Measurements from ENCODE around the gene PPRC1. TPM values are rescaled to one million over a fixed set of nuclear protein-coding genes. Genes with fewer than 3 reads are reported as not detected.

The PPRC1 gene
- total and polyA plus RNA-seq, 2 donors (not counting 3 experiments of a cell fraction or from before 2014, with no cell fraction given) = 27.0 to 49.9 TPM

DNA sequence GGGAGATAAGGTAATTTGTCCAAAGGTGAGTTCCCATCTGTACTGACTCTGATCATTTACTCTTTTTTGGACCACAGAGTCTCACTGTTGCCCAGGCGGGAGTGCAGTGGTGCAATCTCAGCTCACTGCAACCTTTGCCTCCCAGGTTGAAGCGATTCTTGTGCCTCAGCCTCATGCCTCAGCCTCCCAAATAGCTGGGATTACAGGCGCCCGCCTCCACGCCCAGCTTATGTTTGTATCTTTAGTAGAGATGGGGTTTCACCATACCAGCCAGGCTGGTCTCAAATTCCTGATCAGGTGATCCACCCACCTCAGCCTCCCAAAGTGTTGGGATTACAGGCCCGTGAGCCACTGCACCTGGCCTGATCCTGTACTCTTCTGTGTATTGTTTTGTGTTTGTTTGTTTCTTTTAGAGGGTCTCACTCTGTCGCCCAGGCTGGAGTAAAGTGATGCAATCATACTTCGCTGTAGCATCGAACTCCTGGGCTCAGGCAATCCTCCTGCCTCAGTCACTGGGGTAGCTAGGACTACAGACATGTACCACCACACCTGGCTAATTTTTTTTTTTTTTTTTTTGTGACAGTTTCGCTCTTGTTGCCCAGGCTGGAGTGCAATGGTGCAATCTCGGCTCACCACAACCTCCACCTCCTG lies 21.8 kb downstream of the PPRC1 start:
- peaks cover 17% of the 10 kb centered on the region for H3K4me1 ChIP-seq (ENCODE audit: control insufficient read depth, extremely low read depth, insufficient read depth, low read length)
- H3K4me2 ChIP-seq (ENCODE audit: insufficient read depth, low read length) = no peak overlapping the region
- CTCF ChIA-PET = interaction anchor here (2.3 kb wide), 1 partner anchor 15 kb away, joined by 7 read pairs; no protein-coding TSS in a partner anchor
- H3K27me3 ChIP-seq (ENCODE audit: control insufficient read depth in 2 of 2, insufficient read depth in 2 of 2, low read length in 2 of 2) = no peaks in the 10 kb centered on the region
- POLR2A ChIA-PET = no interaction called here
- H4K20me1 ChIP-seq (replicated peaks; ENCODE audit: control insufficient read depth, extremely low read depth, insufficient read depth, low read length) = no peaks in the 10 kb centered on the region
- H3K9me3 ChIP-seq (replicated peaks; ENCODE audit: control insufficient read depth, insufficient read depth, low read length) = no peaks in the 10 kb centered on the region
- DNase-seq (ENCODE audit: low read depth, low spot score) (no peak), FAIRE-seq (no peak)
- H2AFZ ChIP-seq (ENCODE audit: low read depth, low read length) = no peak overlapping the region
- dilution Hi-C loops (cut with MboI; ENCODE audit: extremely low pct_ligation_motif_present, low sequenced_read_pairs) = no loop called here
- no peak overlapping the region for H3K27ac ChIP-seq (ENCODE audit: insufficient read depth, low read depth, low read length)
- no peak for TF ChIP-seq CTCF (IDR thresholded peaks at IDR 0.05; ENCODE audit: extremely low read depth in 1 of 2, insufficient read depth in 1 of 2, low read depth in 1 of 2, low read length in 2 of 2)
- no peak for TF ChIP-seq GATA2 (IDR thresholded peaks at IDR 0.05; ENCODE audit: insufficient read depth, insufficient read length, low read depth, low read length)
- TF ChIP-seq JUN (IDR thresholded peaks at IDR 0.05; ENCODE audit: borderline replicate concordance, insufficient read depth, insufficient read length, low read depth) = no peak
- TF ChIP-seq EZH2 (IDR thresholded peaks at IDR 0.05; ENCODE audit: borderline replicate concordance, low read depth, low read length, severe bottlenecking) = no peak
- BruUV-seq (replicated peaks) = no TSS peak
- no peak overlapping the region for H3K9ac ChIP-seq (replicated peaks; ENCODE audit: extremely low read depth, insufficient read depth, low read length)
- intact Hi-C loops (cut with micrococcal nuclease) = loop anchor here (5.0 kb wide), 1 partner anchor 37 kb away; no protein-coding TSS in a partner anchor
- no peaks in the 10 kb centered on the region for H3K9me1 ChIP-seq (replicated peaks; ENCODE audit: control insufficient read depth, extremely low read depth, insufficient read depth, low read length)
- H3K4me3 ChIP-seq (replicated peaks in 1 of 3; ENCODE audit: insufficient read depth in 1 of 3, low read depth in 1 of 3, low read length in 3 of 3) = no peak overlapping the region
- H3K36me3 ChIP-seq (ENCODE audit: control insufficient read depth in 2 of 2, extremely low read depth in 1 of 2, insufficient read depth in 2 of 2, low read length in 2 of 2) = peaks cover 17 to 18% of the 10 kb centered on the region in 2 experiments
- peaks cover 52% of the 10 kb centered on the region for H3K79me2 ChIP-seq (ENCODE audit: control insufficient read depth, insufficient read depth, low read length)

GRCh38 chr10:102157224-102157623 lies 24.4 kb downstream of the PPRC1 start:
- Histone ChIP-seq H3K9me1 (replicated peaks; ENCODE audit: control insufficient read depth, extremely low read depth, insufficient read depth, low read length) (no peaks in the 10 kb centered on the region), H3K27ac (ENCODE audit: insufficient read depth, low read depth, low read length) (no peak overlapping the region), H3K79me2 (ENCODE audit: control insufficient read depth, insufficient read depth, low read length) (peaks cover 52% of the 10 kb centered on the region), H3K9ac (replicated peaks; ENCODE audit: extremely low read depth, insufficient read depth, low read length) (no peak overlapping the region), H3K4me3 (replicated peaks in 1 of 3; ENCODE audit: insufficient read depth in 1 of 3, low read depth in 1 of 3, low read length in 3 of 3) (no peak overlapping the region), H3K36me3 (ENCODE audit: control insufficient read depth in 2 of 2, extremely low read depth in 1 of 2, insufficient read depth in 2 of 2, low read length in 2 of 2) (peaks cover 33 to 40% of the 10 kb centered on the region in 2 experiments), H4K20me1 (replicated peaks; ENCODE audit: control insufficient read depth, extremely low read depth, insufficient read depth, low read length) (no peaks in the 10 kb centered on the region), H3K9me3 (replicated peaks; ENCODE audit: control insufficient read depth, insufficient read depth, low read length) (no peaks in the 10 kb centered on the region), H3K4me1 (ENCODE audit: control insufficient read depth, extremely low read depth, insufficient read depth, low read length) (peaks cover 8% of the 10 kb centered on the region), H3K27me3 (ENCODE audit: control insufficient read depth in 2 of 2, insufficient read depth in 2 of 2, low read length in 2 of 2) (no peaks in the 10 kb centered on the region), H2AFZ (ENCODE audit: low read depth, low read length) (no peak overlapping the region), H3K4me2 (ENCODE audit: insufficient read depth, low read length) (no peak overlapping the region)
- ChIA-PET POLR2A (no interaction called here), CTCF (interaction anchor here (0.7 to 2.4 kb wide), 3 partner anchors 12 to 195 kb away, joined by 3 to 11 read pairs (median 5); no protein-coding TSS in a partner anchor)
- FAIRE-seq (no peak), DNase-seq (ENCODE audit: low read depth, low spot score) (no peak)
- no peak for TF ChIP-seq JUN (IDR thresholded peaks at IDR 0.05; ENCODE audit: borderline replicate concordance, insufficient read depth, insufficient read length, low read depth)
- no peak for TF ChIP-seq POLR2A (IDR thresholded peaks at IDR 0.05; ENCODE audit: low read depth, low read length)
- dilution Hi-C loops (cut with MboI; ENCODE audit: extremely low pct_ligation_motif_present, low sequenced_read_pairs) = no loop called here
- no TSS peak for BruUV-seq (replicated peaks)
- intact Hi-C loops (cut with micrococcal nuclease) = no loop called here

Measured in endothelial cell of umbilical vein (primary cell).